Measurements from ENCODE around the gene RPS19BP1. TPM values are rescaled to one million over a fixed set of nuclear protein-coding genes. Genes with fewer than 3 reads are reported as not detected.

Gene RPS19BP1
- total RNA-seq, 1 donor from 2014 or later: 67.9 TPM

DNA sequence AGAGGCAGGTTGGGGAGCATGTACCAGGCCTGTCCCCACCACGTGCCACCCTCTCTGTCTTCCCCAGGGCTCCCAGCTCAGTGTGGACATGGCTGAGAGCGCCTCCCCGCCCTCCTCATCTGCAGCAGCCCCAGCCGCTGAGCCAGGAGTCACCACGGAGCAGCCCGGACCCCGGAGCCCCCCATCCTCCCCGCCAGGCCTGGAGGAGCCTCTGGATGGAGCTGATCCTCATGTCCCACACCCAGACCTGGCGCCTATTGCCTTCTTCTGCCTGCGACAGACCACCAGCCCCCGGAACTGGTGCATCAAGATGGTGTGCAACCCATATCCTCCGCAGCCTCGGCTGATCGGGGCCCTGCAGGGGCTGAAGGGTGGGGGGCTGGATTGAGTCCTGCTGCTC, 38.1 kb upstream of the RPS19BP1 start, which contains the start of gene CACNA1I:
Gene CACNA1I (plus strand): TSS at position 89 of the 400 bp plus-strand sequence. CDS start 0 bp downstream, at position 89.
- ATAC-seq (no peak), DNase-seq (no peak)
- intact Hi-C loops (cut with DNase I): no loop called here
- no peak within 1 kb of the TSS for H3K4me3 ChIP-seq
- TF ChIP-seq, protein P1, sequence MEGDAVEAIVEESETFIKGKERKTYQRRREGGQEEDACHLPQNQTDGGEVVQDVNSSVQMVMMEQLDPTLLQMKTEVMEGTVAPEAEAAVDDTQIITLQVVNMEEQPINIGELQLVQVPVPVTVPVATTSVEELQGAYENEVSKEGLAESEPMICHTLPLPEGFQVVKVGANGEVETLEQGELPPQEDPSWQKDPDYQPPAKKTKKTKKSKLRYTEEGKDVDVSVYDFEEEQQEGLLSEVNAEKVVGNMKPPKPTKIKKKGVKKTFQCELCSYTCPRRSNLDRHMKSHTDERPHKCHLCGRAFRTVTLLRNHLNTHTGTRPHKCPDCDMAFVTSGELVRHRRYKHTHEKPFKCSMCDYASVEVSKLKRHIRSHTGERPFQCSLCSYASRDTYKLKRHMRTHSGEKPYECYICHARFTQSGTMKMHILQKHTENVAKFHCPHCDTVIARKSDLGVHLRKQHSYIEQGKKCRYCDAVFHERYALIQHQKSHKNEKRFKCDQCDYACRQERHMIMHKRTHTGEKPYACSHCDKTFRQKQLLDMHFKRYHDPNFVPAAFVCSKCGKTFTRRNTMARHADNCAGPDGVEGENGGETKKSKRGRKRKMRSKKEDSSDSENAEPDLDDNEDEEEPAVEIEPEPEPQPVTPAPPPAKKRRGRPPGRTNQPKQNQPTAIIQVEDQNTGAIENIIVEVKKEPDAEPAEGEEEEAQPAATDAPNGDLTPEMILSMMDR (IDR thresholded peaks at IDR 0.05): no peak
- no peak within 1 kb of the TSS for H3K27ac ChIP-seq
- no peaks in the 10 kb centered on the region for H3K9me3 ChIP-seq
- no peaks in the 10 kb centered on the region for H3K27me3 ChIP-seq (ENCODE audit: low read depth)
- H3K36me3 ChIP-seq: no peaks in the 10 kb centered on the region
- H3K4me1 ChIP-seq: no peaks in the 10 kb centered on the region

DNA sequence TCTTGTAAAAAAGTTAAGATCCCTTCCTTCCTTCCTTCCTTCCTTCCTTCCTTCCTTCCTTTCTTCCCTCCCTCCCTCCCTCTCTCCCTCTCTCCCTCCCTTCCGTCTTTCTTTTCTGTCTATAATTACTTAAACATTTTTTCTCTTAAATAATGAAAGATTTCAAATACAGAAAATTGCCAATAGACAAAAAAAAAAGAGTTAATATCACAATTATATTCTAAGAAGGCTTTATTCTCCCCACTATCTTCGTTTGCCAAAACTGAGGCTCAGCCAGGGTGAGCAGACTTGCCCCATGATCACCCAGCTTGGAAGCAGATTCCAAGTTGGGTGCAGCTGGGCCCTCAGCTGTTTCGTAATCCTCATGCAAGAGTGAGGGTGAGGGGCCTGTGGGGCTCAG, 37.7 kb upstream of the RPS19BP1 start:
- no peak overlapping the region for H3K4me3 ChIP-seq
- intact Hi-C loops (cut with DNase I): no loop called here
- DNase-seq (no peak), ATAC-seq (no peak)
- no peaks in the 10 kb centered on the region for H3K4me1 ChIP-seq
- H3K27ac ChIP-seq: no peak overlapping the region
- no peaks in the 10 kb centered on the region for H3K27me3 ChIP-seq (ENCODE audit: low read depth)
- TF ChIP-seq, protein P1 (IDR thresholded peaks at IDR 0.05): no peak
- H3K9me3 ChIP-seq: no peaks in the 10 kb centered on the region
- no peaks in the 10 kb centered on the region for H3K36me3 ChIP-seq

DNA sequence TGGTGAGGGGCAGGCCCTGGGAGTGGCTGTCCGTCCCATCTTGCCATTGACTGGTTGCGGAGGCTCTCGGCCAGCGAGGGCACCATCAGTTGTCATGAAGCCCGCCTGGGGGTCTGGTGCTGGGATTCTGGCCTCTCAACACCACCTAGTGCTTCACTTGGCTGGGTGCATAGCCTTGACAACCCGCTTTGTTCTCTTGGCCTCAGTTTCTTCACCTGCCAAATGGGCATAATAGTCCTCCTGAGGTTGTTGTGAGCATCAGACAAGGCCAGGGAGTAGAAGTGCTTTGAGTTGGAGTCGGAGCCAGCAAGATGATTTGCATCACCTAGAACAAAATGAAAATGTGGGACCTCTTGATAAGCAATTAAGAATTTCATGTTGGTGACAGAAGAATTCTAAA, 36.5 kb upstream of the RPS19BP1 start:
- Histone ChIP-seq H3K4me1 (no peaks in the 10 kb centered on the region), H3K27me3 (ENCODE audit: low read depth) (peaks cover 11% of the 10 kb centered on the region), H3K4me3 (no peak overlapping the region), H3K9me3 (no peaks in the 10 kb centered on the region), H3K36me3 (no peaks in the 10 kb centered on the region), H3K27ac (no peak overlapping the region)
- intact Hi-C loops (cut with DNase I): no loop called here
- TF ChIP-seq, protein P1 (IDR thresholded peaks at IDR 0.05): no peak
- ATAC-seq (no peak), DNase-seq (no peak)

DNA sequence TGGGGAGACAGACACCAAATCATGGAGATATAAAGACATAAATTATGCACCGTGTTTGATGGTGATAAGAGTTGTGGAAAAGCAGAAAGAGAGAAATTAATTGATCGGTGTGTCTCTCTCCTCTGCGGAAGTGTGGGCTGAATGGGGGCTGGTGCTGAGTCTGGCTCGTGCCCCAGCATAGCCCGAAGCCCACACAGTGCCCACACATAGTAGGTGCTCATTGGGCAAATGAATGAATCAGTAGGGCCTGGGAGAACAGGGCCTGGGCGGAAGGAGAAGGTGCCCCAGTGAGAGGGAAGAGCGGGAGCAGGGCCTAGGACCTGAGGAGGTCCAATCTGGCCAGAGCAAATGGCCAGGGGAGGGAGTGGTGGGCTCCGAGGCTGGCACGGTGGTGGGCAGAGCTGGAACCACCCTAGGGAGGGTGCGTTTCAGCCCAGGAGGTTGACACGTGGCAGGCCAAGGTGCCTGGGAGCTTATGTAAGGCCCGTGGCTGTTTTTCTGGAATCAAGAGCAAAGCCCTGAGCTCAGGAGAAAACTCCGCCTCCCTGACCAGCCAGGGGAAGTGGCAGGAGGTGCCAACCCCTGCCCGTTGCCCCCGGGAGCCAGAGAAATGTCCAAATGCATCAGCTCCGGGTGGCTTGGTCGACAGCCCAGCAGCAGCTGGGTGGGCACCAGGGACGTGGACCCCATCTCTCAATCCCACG, 35.9 kb upstream of the RPS19BP1 start:
- no peak overlapping the region for H3K27ac ChIP-seq

DNA sequence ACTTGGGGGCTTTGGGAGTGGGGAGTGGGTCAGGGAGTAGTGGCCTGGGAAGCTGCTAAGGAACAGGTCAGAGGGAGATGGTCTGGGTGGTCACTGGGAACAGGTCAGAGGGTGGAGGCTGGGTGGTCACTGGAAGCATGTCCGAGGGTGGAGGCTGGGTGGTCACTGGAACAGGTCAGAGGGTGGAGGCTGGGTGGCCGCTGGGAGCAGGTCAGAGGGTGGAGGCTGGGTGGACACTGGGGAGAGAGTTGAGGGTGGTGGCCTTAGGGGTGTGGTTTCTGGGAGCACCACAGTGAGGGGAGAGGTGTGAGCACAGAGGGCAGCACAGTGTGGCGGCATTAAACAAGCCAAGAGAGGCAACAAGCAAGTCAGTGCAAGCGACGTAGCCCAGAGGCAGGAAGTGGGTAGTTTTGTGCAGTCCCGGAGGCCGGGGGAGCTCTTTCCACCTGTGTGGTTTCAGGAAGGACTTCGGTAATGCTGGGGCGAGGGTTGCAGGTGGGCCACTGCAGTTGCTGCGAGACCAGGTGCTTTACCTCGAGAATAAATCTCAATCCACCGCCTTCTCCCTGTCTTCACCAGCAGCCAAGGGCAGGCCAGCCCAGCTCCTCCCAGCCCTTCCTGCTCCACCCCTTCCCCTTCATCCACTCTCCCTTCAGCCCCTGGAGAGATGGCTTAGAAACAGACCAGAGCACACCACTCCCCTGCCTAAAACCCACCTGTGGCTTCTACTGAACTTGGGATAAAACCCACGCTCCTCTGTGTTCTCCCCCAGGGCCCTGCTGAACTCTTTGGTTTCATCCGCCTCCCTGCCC, 34.8 kb upstream of the RPS19BP1 start:
- DNase-seq (no peak), ATAC-seq (no peak)
- H3K9me3 ChIP-seq: no peaks in the 10 kb centered on the region
- intact Hi-C loops (cut with DNase I): no loop called here
- no peaks in the 10 kb centered on the region for H3K4me1 ChIP-seq
- TF ChIP-seq, protein P1 (IDR thresholded peaks at IDR 0.05): no peak
- H3K27ac ChIP-seq: no peak overlapping the region
- no peaks in the 10 kb centered on the region for H3K36me3 ChIP-seq
- no peak overlapping the region for H3K4me3 ChIP-seq
- peaks cover 13% of the 10 kb centered on the region for H3K27me3 ChIP-seq (ENCODE audit: low read depth)

More for the DNA sequence above, 35.9 kb upstream of the RPS19BP1 start:
- no peak for DNase-seq
- no peak for ATAC-seq
- H3K4me1 ChIP-seq: no peaks in the 10 kb centered on the region
- H3K4me3 ChIP-seq: no peak overlapping the region
- no peaks in the 10 kb centered on the region for H3K9me3 ChIP-seq
- intact Hi-C loops (cut with DNase I): no loop called here
- H3K27me3 ChIP-seq (ENCODE audit: low read depth): peaks cover 13% of the 10 kb centered on the region
- TF ChIP-seq, protein P1 (IDR thresholded peaks at IDR 0.05): no peak
- no peaks in the 10 kb centered on the region for H3K36me3 ChIP-seq

Data from lower lobe of right lung (tissue), 2 donors.